Measurements from ENCODE around the gene PCSK6.
"Not testable (repeated sequence)": the region's sequence is repeated elsewhere in the genome, so short reads cannot be mapped to it uniquely, and the experiment has no call there.

PCSK6 gene

GRCh38 chr15:101410612-101411011 lies 78.9 kb downstream of the PCSK6 start:
- no peaks in the 10 kb centered on the region for H3K27me3 ChIP-seq (ENCODE audit: low read depth, low read length)
- H3K4me3 ChIP-seq (ENCODE audit: low read depth in 1 of 2, low read length in 2 of 2), result no peak overlapping the region
- H3K36me3 ChIP-seq (ENCODE audit: control insufficient read depth in 1 of 2, insufficient read depth in 2 of 2, low read length in 2 of 2), result no peaks in the 10 kb centered on the region
- H3K9me3 ChIP-seq (ENCODE audit: control insufficient read depth in 1 of 2, low read length in 2 of 2), result no peaks in the 10 kb centered on the region
- H3K4me1 ChIP-seq (ENCODE audit: control insufficient read depth in 1 of 2, insufficient read depth in 2 of 2, low read length in 2 of 2), result no peaks in the 10 kb centered on the region
- no peak overlapping the region for H3K27ac ChIP-seq (ENCODE audit: low read length)

GRCh38 chr15:101409621-101410020 lies 79.9 kb downstream of the PCSK6 start:
- H3K36me3 ChIP-seq (ENCODE audit: control insufficient read depth in 1 of 2, insufficient read depth in 2 of 2, low read length in 2 of 2), result no peaks in the 10 kb centered on the region

GRCh38 chr15:101407966-101408775 lies 81.3 kb downstream of the PCSK6 start:
- Histone ChIP-seq H3K4me1 (ENCODE audit: control insufficient read depth in 1 of 2, insufficient read depth in 2 of 2, low read length in 2 of 2) (no peaks in the 10 kb centered on the region), H3K27ac (ENCODE audit: low read length) (no peak overlapping the region), H3K36me3 (ENCODE audit: control insufficient read depth in 1 of 2, insufficient read depth in 2 of 2, low read length in 2 of 2) (no peaks in the 10 kb centered on the region), H3K4me3 (ENCODE audit: low read depth in 1 of 2, low read length in 2 of 2) (no peak overlapping the region), H3K9me3 (ENCODE audit: control insufficient read depth in 1 of 2, low read length in 2 of 2) (no peaks in the 10 kb centered on the region), H3K27me3 (ENCODE audit: low read depth, low read length) (no peaks in the 10 kb centered on the region)

More at GRCh38 chr15:101409621-101410020, 79.9 kb downstream of the PCSK6 start:
- Histone ChIP-seq H3K9me3 (ENCODE audit: control insufficient read depth in 1 of 2, low read length in 2 of 2) (no peaks in the 10 kb centered on the region), H3K4me1 (ENCODE audit: control insufficient read depth in 1 of 2, insufficient read depth in 2 of 2, low read length in 2 of 2) (no peaks in the 10 kb centered on the region), H3K4me3 (ENCODE audit: low read depth in 1 of 2, low read length in 2 of 2) (no peak overlapping the region), H3K27ac (ENCODE audit: low read length) (no peak overlapping the region), H3K27me3 (ENCODE audit: low read depth, low read length) (no peaks in the 10 kb centered on the region)

GRCh38 chr15:101407439-101407838 lies 82.1 kb downstream of the PCSK6 start:
- no peak overlapping the region for H3K27ac ChIP-seq (ENCODE audit: low read length)

GRCh38 chr15:101406526-101407195 lies 82.8 kb downstream of the PCSK6 start:
- H3K36me3 ChIP-seq (ENCODE audit: control insufficient read depth in 1 of 2, insufficient read depth in 2 of 2, low read length in 2 of 2), result no peaks in the 10 kb centered on the region
- H3K4me3 ChIP-seq (ENCODE audit: low read depth in 1 of 2, low read length in 2 of 2), result no peak overlapping the region
- no peak overlapping the region for H3K27ac ChIP-seq (ENCODE audit: low read length)

More at GRCh38 chr15:101407439-101407838, 82.1 kb downstream of the PCSK6 start:
- Histone ChIP-seq H3K4me3 (ENCODE audit: low read depth in 1 of 2, low read length in 2 of 2) (no peak overlapping the region), H3K36me3 (ENCODE audit: control insufficient read depth in 1 of 2, insufficient read depth in 2 of 2, low read length in 2 of 2) (no peaks in the 10 kb centered on the region), H3K27me3 (ENCODE audit: low read depth, low read length) (no peaks in the 10 kb centered on the region), H3K9me3 (ENCODE audit: control insufficient read depth in 1 of 2, low read length in 2 of 2) (no peaks in the 10 kb centered on the region), H3K4me1 (ENCODE audit: control insufficient read depth in 1 of 2, insufficient read depth in 2 of 2, low read length in 2 of 2) (no peaks in the 10 kb centered on the region)

GRCh38 chr15:101406036-101406435 lies 83.5 kb downstream of the PCSK6 start:
- Histone ChIP-seq H3K9me3 (ENCODE audit: control insufficient read depth in 1 of 2, low read length in 2 of 2) (no peaks in the 10 kb centered on the region), H3K27me3 (ENCODE audit: low read depth, low read length) (no peaks in the 10 kb centered on the region), H3K36me3 (ENCODE audit: control insufficient read depth in 1 of 2, insufficient read depth in 2 of 2, low read length in 2 of 2) (no peaks in the 10 kb centered on the region), H3K4me1 (ENCODE audit: control insufficient read depth in 1 of 2, insufficient read depth in 2 of 2, low read length in 2 of 2) (no peaks in the 10 kb centered on the region), H3K27ac (ENCODE audit: low read length) (no peak overlapping the region), H3K4me3 (ENCODE audit: low read depth in 1 of 2, low read length in 2 of 2) (no peak overlapping the region)

More at GRCh38 chr15:101406526-101407195, 82.8 kb downstream of the PCSK6 start:
- no peaks in the 10 kb centered on the region for H3K4me1 ChIP-seq (ENCODE audit: control insufficient read depth in 1 of 2, insufficient read depth in 2 of 2, low read length in 2 of 2)
- H3K27me3 ChIP-seq (ENCODE audit: low read depth, low read length), result no peaks in the 10 kb centered on the region
- no peaks in the 10 kb centered on the region for H3K9me3 ChIP-seq (ENCODE audit: control insufficient read depth in 1 of 2, low read length in 2 of 2)

- no peaks in the 10 kb centered on the region for H3K27me3 ChIP-seq (ENCODE audit: low read depth, low read length)
- H3K4me1 ChIP-seq (ENCODE audit: control insufficient read depth in 1 of 2, insufficient read depth in 2 of 2, low read length in 2 of 2), result no peaks in the 10 kb centered on the region
- no peak overlapping the region for H3K4me3 ChIP-seq (ENCODE audit: low read depth in 1 of 2, low read length in 2 of 2)
- H3K36me3 ChIP-seq (ENCODE audit: control insufficient read depth in 1 of 2, insufficient read depth in 2 of 2, low read length in 2 of 2), result no peaks in the 10 kb centered on the region
- no peak overlapping the region for H3K27ac ChIP-seq (ENCODE audit: low read length)
- H3K9me3 ChIP-seq (ENCODE audit: control insufficient read depth in 1 of 2, low read length in 2 of 2), result no peaks in the 10 kb centered on the region
Observed at GRCh38 chr15:101404245-101404644, 85.3 kb downstream of the PCSK6 start.

GRCh38 chr15:101402883-101403282 lies 86.6 kb downstream of the PCSK6 start:
- not testable (repeated sequence) for H3K4me1 ChIP-seq (ENCODE audit: control insufficient read depth in 1 of 2, insufficient read depth in 2 of 2, low read length in 2 of 2); H3K9me3 ChIP-seq (ENCODE audit: control insufficient read depth in 1 of 2, low read length in 2 of 2)

GRCh38 chr15:101401286-101401685 lies 88.2 kb downstream of the PCSK6 start:
- Histone ChIP-seq H3K36me3 (ENCODE audit: control insufficient read depth in 1 of 2, insufficient read depth in 2 of 2, low read length in 2 of 2) (peaks cover 0 to 4% of the 10 kb centered on the region in 2 donors), H3K4me1 (ENCODE audit: control insufficient read depth in 1 of 2, insufficient read depth in 2 of 2, low read length in 2 of 2) (no peaks in the 10 kb centered on the region), H3K4me3 (ENCODE audit: low read depth in 1 of 2, low read length in 2 of 2) (no peak overlapping the region), H3K9me3 (ENCODE audit: control insufficient read depth in 1 of 2, low read length in 2 of 2) (no peaks in the 10 kb centered on the region), H3K27ac (ENCODE audit: low read length) (no peak overlapping the region), H3K27me3 (ENCODE audit: low read depth, low read length) (no peaks in the 10 kb centered on the region)

More at GRCh38 chr15:101402883-101403282, 86.6 kb downstream of the PCSK6 start:
- not testable (repeated sequence) for H3K4me3 ChIP-seq (ENCODE audit: low read depth in 1 of 2, low read length in 2 of 2); H3K27ac ChIP-seq (ENCODE audit: low read length); H3K27me3 ChIP-seq (ENCODE audit: low read depth, low read length); H3K36me3 ChIP-seq (ENCODE audit: control insufficient read depth in 1 of 2, insufficient read depth in 2 of 2, low read length in 2 of 2)

- no peaks in the 10 kb centered on the region for H3K9me3 ChIP-seq (ENCODE audit: control insufficient read depth in 1 of 2, low read length in 2 of 2)
- no peak overlapping the region for H3K4me3 ChIP-seq (ENCODE audit: low read depth in 1 of 2, low read length in 2 of 2)
- no peak overlapping the region for H3K27ac ChIP-seq (ENCODE audit: low read length)
- peaks cover 0 to 4% of the 10 kb centered on the region in 2 donors for H3K36me3 ChIP-seq (ENCODE audit: control insufficient read depth in 1 of 2, insufficient read depth in 2 of 2, low read length in 2 of 2)
- no peaks in the 10 kb centered on the region for H3K27me3 ChIP-seq (ENCODE audit: low read depth, low read length)
- no peaks in the 10 kb centered on the region for H3K4me1 ChIP-seq (ENCODE audit: control insufficient read depth in 1 of 2, insufficient read depth in 2 of 2, low read length in 2 of 2)
Observed at GRCh38 chr15:101399431-101399830, 90.1 kb downstream of the PCSK6 start.

- Histone ChIP-seq H3K9me3 (ENCODE audit: control insufficient read depth in 1 of 2, low read length in 2 of 2) (no peaks in the 10 kb centered on the region), H3K36me3 (ENCODE audit: control insufficient read depth in 1 of 2, insufficient read depth in 2 of 2, low read length in 2 of 2) (peaks cover 0 to 4% of the 10 kb centered on the region in 2 donors), H3K4me3 (ENCODE audit: low read depth in 1 of 2, low read length in 2 of 2) (no peak overlapping the region), H3K4me1 (ENCODE audit: control insufficient read depth in 1 of 2, insufficient read depth in 2 of 2, low read length in 2 of 2) (no peaks in the 10 kb centered on the region), H3K27me3 (ENCODE audit: low read depth, low read length) (no peaks in the 10 kb centered on the region), H3K27ac (ENCODE audit: low read length) (no peak overlapping the region)
Observed at GRCh38 chr15:101398247-101398646, 91.3 kb downstream of the PCSK6 start.

Measured in muscle layer of duodenum (tissue), 2 donors.